HG02938 (cell line): ENCODE results near the gene VAMP3.
"Not testable (repeated sequence)": the region's sequence is repeated elsewhere in the genome, so short reads cannot be mapped to it uniquely, and the experiment has no call there.

ENCODE experiments used
- ATAC-seq: cut with Tn5 transposase; IDR thresholded peaks from one replicate; pipeline ENCODE4 v1.9.1; 2021; ENCODE audit warnings: mild to moderate bottlenecking, moderate library complexity; ENCODE audit not compliant: unreplicated experiment

VAMP3 gene

DNA sequence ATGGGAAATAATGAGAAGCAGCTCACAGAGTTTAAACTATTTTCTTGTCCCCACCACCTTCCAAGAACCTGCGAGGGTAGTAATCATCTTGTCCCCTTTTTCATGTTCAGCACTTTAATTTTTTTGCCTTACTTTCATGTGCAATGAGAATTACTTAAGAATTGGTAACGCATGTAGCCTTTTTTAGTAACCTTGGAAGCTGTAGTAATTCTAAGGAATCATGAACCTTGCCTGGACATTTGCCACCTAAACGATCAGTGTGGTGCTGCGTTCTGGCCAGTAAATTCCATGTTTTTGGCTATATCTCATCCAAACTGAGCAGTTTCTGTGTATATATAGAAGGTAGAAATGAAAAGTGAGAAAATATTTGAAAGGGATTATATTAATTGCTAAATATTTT, 3.9 kb upstream of the VAMP3 start:
- ATAC-seq, result no peak

DNA sequence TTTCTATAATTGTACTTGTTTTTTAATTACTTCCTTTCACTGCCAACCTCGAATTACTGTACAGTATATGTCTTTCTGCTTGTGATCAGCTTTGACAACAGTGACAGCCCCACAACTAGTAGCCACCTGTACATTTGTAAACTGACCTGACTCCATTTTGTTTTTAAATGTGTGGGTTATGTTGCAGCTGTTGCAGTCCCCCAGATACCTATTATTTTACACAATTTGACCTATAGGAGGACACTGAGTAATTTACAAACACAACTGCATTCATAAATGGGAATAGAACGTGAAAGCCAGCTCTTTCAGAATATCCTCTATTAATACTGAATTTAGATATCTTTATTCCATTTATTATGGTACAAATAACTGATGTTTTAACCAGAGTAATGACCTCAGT, 2.5 kb upstream of the VAMP3 start:
- no peak for ATAC-seq

DNA sequence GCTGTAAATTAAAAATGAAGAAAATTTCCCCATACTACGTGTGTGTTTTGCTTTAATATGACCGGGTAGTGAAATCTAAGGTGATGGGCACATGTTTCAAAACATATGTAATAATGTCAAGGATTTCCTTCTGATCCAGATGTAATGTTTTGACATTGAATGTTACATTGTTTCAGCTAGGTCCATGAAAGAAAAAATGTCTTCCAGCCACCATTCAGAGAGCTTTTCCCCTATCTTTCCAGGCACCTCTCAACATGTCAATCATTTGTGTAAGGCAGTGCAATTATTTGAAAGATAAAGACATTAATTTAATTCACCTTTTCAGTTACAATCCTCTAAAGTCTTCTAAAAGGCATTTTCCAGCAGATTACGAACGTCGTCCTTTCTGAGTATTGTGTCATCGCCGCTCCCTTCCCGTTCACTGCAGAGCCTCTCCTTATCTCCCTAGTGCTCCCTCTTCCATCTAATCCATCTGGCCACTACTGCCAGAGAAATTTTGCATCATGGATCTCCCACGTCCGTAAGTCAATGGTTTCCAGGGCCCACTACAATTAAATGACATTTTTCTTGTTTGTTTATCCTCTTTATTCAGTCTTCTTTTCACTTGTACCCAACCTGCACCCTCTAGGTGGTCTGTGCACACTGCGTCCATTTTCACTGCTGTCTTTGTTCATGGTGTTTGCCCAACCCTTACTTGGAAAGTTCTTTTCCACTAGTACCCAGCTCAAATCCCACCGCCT, 1.3 kb upstream of the VAMP3 start:
- no peak for ATAC-seq

DNA sequence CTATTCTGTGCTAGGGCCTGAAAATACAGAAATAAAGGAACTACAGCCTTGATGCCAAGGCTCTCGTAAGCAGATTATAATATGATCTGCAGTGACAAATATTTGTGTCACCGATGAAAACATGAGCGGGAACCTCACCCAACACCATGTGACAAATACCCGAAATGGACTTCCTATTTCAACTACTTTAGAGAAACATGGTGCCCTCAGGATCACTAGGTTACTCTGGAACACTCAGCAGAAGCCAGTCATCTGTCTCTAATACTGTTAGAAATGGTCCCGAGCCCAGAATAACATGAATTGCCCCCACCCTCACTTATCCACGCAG, 463 bp upstream of the VAMP3 start:
- no peak for ATAC-seq

DNA sequence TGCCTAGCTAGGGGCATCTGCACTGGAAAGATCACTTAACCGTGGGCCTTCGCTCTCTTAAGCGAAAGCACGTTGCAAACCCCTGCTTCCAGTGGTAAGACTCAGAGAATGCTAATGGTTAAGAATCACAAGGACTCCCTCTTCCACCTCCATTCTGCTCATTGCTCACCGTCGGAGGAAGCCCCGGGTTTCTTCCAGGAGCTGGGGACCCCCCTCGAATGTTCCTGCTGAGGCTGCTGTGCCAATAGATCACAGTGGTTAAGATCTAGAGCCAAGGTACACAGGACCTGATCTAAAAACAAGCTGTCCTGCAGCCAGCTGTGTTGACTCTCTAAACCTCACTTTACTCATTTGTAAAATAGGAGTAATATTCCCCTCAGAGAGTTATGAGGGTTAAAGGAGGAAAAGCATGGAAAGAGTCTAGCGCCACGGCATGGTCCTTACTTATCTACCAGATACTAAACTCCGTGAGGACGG, 765 bp downstream of the VAMP3 start:
- no peak for ATAC-seq

DNA sequence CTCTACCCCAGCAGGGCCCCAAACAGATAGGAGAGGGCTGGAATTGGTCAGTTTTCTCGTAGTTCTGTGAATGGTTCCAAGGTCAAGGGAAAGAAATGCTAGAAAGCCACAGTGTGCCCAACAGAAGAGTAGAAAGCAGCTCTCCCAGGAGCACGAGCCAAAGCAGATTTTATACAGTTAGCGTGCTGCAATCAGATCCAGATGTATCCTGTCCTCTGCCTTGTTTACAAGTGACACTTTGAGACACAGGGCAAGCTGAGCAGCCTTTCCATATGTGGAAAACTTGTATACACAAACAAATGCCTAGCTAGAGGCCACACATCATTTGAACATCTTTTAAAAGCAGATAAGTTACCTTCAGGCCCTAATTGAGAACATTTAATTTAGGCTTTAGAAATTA, 6.5 kb downstream of the VAMP3 start:
- ATAC-seq, result no peak

DNA sequence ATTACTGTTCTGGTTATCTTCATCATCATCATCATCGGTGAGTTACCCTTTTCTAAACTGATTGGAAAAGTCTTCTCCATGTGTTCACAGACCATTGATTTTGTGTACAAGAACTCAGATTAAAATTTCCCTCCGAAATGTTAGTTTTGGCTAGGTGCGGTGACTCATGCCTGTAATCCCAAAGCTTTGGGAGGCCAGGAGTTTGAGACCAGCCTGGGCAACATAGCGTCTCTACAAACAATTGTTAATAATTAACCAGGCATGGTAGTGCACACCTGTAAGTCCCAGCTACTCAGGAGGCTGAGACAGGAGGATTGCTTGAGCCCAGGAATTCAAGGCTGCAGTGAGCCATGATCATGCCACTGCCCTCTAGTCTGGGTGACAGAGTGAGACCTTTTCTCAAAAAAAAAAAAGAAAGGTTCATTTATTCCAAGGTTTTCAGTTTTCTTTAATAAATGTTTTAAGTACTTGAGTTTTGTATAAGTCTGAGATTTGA, 7.1 kb downstream of the VAMP3 start:
- no peak for ATAC-seq

DNA sequence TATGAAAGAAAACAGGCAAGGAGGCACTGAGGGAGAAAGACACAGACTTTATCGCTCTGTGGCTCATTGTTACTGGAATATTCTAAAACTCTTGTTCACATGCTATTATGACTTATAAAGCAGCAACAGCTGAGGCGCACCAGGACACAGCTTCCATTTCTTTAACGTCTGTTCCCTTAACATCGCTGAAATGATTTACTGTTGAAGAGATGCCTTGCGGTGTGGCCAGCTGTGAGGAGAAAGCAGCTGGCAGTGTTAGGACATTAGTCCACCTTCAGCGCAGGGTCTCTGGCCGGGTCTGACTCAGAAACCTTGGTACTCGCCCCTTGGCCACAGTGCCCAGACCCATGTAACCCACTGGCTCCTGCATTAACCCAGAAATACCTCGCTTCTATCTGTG, 9.9 kb downstream of the VAMP3 start:
- ATAC-seq, result no peak

DNA sequence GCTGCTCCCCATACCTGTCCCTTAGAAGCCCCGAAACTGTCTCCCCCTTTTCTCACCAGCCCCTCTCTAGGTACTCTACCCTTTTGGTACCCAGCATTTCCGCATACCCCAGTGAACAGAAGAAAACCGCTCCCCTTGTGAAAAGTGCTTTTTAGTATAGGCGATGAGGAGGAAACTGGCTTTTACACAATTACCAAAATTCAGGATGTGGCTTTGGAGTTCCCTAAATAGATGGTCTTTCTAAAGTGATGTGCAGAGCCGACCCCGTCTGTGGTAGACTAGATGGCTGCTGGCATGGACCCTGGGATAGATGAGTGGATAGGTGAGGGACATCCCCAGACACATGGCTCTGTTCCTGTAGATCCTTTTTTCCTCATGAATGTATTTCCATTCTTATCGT, 10.4 kb downstream of the VAMP3 start:
- no peak for ATAC-seq

DNA sequence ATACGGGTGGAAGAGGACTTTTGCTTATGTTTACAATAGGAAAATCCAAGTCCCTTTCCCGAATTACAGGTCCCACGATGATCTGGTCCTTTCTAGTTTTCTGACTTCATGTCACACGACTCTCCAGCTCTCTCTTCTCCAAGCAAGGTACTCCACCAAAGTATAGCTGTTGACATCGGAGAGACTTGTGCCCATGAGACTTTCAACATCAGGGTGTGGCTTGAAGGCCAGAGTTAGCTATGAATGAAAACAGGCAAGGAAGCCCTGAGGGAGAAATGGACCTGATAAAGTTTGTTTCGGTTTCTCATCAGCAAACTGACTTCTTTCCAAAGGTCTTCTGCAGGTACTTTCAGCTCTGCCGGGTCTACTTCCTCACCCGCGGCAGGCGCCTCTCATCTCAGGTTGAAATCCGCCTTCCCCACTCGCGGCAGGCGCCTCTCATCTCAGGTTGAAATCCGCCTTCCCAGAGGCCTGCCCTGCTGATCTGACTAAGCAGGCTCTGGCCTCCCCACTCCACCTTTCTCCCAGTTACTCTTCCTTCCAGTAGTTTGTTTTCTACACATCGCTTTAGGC, 10.9 kb downstream of the VAMP3 start:
- no peak for ATAC-seq

DNA sequence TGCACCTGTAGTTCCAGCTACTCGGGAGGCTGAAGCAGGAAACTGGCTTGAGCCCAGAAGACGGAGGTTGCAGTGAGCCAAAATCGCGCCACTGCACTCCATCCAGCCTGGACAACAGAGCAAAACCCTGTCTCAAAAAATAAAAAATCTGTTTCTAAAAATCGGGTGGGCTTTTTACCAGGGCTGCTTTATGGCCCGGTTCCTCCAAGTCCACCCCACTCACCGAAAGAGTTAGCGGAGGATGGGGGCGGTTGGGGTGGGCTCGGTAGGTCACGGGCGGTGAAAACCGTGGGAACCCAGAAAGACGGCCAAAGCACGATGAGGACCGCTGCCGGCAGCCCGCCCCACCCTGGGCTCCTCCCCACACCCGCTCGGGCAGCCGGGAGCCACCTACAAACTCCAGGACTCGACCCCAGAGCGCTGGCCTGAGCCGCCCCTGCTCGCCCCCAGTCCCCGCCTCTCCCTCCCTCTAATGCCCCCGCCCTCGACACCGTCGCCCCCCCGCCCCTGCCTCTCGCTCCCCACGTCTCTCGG, 12.1 kb downstream of the VAMP3 start:
- no peak for ATAC-seq

DNA sequence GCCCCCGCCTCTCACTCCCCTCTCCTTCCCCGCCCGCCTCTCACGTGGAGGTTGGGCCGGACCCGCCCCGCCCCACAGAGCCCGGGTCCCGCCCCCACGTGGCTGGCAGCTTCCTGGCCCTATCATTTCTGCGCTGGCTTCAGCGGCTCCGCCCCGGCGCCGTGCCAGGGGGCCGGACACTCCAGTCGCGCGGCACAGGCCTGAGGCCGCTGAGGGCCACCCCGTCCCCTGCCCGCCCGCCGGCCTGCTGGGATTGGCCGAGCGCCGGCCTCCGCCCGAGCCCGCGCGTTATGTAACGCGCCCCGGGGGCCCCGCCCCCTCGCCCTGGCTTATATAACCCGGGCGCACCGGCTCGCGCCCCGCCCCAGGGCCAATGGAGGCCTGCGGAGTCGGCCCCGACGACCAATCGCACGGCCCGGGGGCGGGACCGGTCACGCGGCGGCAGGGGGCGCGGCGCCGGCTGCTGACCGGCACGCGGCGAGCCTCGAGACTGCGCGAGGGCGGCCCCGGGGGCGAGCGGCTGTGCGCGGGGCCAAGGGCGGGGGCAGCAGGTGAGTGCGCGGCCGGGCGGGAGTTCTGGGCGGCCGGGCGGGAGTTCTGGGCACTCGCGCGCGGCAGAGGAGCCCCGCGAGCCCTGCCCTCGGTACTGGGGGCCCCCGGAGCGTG, 12.9 kb downstream of the VAMP3 start, which contains the start of gene PER3:
Gene PER3, plus strand, starts transcription at position 466 of the 666 bp plus-strand sequence. CDS start 587 bp downstream, outside the sequence.
- peak; percentile 87 for ATAC-seq

DNA sequence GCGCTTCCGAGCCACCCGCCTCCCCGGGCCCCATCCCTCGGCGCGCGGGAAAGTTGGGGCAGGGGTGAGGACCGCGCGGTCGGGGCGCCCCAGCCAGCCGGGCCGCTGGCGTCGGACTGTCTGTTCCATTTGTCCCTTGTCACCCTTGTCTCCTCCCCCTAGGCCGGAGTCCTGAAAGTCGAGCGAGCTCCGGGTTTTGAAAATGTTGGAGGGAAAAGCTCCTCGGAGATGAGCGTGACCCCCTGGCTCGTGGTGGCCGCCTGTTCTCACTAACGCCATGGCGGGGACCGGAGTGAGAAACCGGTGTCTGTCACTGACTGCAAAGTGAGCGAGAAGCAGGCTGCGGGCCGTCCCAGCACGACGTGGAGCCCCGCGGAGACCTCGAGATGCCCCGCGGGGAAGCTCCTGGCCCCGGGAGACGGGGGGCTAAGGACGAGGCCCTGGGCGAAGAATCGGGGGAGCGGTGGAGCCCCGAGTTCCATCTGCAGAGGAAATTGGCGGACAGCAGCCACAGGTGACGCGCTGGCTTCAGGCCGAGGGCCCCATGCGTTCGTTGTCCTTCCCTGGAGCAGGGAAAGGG, 13.5 kb downstream of the VAMP3 start:
- ATAC-seq, result no peak

DNA sequence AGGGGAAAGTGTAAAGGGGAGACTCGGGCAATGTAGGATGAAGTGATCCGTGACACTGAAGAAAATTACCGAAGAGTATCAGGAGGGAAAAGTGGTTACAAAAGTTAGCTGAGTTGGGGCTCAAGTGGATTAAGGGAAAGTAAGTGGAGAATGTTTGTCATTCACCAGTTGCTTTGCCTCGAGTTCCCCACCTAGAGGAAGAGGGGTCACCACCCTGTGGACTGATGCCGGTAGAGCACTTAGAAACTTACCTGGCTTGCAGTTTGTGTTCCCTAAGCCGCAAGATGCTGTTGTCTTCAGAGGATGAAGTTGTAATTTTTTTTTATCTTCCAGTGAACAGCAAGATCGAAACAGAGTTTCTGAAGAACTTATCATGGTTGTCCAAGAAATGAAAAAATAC, 14.0 kb downstream of the VAMP3 start:
- no peak for ATAC-seq

DNA sequence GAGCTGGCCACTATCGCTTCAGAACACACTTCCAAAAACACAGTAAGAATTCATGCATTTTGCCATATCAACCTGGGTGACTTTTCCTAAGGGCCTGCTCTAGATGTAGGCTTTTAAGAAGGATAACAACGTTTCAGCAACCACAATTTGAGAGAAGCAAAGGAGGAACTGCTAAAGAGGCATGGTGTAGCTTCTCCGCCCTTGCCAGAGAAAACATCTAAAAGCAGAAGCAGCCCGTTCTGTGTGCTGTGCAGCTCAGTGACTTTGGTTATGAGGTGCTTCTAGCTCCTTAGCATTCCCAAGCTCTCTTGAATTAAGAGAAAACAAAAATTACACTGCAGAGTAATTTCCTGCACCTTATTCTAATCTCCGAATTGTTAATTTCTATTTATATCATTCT, 15.7 kb downstream of the VAMP3 start:
- ATAC-seq, result no peak

DNA sequence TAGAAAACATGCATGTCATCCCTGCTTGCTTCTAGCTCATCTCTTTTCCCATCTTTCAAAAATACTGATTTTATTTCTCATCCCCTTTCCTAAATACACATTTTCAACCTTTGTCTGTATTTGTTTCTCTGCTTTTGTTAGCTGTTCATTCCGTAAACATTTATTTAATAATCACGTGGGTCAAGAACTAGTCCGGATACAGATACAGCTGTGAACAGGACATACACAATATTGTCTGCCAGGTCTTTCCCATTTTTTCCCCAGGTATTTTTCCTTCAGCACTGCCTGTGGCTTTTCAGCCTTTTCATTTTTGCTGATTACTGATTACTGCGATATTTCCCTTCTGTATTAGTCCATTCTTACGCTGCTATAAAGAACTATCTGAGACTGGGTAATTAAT, 18.7 kb downstream of the VAMP3 start:
- no peak for ATAC-seq

DNA sequence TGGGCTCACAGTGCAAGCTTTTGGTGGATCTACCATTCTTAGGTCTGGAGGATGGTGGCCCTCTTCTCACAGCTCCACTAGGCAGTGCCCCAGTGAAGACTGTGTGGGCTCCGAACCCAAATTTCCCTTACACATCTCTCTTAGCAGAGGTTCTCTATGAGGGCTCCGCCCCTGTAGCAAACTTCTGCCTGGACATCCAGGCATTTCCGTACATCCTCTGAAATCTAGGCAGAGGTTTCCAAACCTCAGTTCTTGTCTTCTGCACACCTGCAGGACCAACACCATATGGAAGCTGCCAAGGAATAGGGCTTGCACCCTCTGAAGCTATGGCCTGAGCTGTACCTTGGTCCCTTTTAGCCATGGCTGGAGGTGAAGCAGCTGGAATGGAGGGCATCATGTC, 19.9 kb downstream of the VAMP3 start:
- not testable (repeated sequence) for ATAC-seq

DNA sequence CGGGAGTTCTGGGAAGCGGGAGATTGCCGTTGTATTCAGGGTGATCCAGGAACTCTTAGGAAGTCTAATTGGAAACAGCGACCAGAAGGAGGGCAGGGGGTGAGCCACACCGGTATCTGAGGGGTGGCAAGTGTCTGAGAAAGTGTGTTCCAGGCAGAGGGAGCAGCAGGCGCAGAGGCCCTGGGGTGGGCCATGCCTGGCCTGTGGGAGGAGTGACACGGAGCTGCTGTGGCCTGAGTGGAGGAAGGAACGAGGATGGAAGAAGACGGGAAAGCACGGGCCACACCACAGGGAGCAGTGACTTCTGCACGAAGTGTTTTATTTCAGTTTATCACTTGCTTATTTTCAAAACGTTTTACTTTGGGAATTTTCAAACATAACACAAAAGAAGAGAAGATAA, 24.3 kb downstream of the VAMP3 start:
- ATAC-seq, result no peak

DNA sequence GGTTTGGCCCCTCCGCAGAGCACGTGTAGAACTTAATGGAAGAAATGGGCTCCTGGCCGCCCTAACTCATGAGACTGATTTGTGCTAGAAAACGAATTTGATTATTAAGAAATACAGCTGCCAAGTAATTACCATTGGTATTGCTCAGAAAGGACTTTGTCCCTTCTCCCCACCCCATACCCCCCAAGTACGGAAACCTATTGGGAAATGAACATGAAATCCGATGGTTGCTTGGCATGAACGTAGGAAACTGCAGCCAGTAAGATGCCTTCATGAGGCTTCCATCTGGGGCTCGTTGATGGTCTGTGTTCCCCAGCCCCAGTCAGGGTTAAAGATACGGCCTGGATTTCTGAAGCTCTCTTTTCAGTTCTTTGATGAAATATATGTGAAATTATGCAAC, 34.4 kb downstream of the VAMP3 start:
- no peak for ATAC-seq

DNA sequence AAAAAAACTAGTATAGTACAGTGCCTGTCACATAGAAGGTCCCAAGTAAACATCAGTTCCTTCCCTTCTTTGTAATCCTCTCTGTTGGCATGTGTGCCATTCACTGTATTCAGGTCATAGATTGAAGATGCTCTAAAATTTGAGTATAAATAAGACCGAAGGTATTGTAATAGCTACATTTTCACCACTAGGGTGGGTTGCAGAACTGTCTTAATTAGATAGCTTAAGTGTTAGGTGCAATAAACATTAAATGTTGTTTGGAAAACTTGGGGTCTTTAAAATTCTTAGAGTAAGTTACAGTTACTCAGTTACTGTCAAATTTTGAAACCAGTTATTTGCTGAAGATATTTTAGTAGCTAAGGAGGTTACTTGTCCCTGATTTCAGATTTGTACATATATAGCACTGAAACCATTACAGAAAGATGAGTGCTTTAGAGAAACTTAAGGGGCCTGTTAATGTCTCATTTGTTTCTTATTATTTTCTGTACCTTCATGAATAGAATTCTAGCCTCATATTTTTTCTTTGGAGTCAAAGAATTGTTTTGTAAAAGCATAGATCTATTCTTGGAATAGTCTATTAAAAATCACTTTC, 37.3 kb downstream of the VAMP3 start:
- no peak for ATAC-seq

DNA sequence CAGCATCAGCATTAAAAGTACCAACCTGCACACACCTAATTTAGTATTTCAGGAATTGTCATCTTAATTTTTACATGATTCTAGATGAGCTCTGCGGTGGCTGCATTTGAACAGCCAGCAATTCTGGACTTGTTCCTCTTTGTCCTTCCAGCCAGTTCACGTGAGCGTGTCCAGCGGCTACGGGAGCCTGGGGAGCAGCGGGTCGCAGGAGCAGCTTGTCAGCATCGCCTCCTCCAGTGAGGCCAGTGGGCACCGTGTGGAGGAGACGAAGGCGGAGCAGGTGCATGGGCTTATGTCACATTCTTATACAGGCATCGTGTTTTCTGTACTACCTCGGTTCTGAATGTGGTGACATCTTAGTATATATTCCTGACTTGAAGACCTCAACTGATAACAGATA, 38.6 kb downstream of the VAMP3 start:
- ATAC-seq, result no peak
